HEK293T (cell line): ENCODE data around the gene SLC23A1.

Experiments
- CTCF ChIA-PET: fragments of 350-600 bp; formaldehyde crosslinking; extraction: SDS; loops from one replicate; lab custom pipeline; 2021; ENCODE audit warnings: antibody characterized with exemption, inconsistent platforms; lab: Yijun Ruan, JAX
- POLR2A ChIA-PET: fragments of 350-600 bp; formaldehyde crosslinking; extraction: SDS; loops from one replicate; lab custom pipeline; 2020; ENCODE audit warnings: antibody characterized with exemption, inconsistent platforms; lab: Yijun Ruan, JAX
- DNase-seq: peaks from one replicate; pipeline ENCODE4 v3.0.0; 2012; ENCODE audit warnings: mixed read lengths; ENCODE audit errors: extremely low spot score
- ARNT ChIP-seq: fragments of 450-650 bp; IDR thresholded peaks from 2 replicates; pipeline ENCODE4 v1.6.1; 2017; ENCODE audit warnings: mild to moderate bottlenecking
- BHLHE40 ChIP-seq: fragments of 450-650 bp; IDR thresholded peaks from 2 replicates; pipeline ENCODE4 v1.6.1; 2016; ENCODE audit warnings: mild to moderate bottlenecking, moderate library complexity, borderline replicate concordance
- CTBP1 ChIP-seq: fragments of 450-650 bp; IDR thresholded peaks from 2 replicates; pipeline ENCODE4 v1.6.1; 2016; ENCODE audit warnings: borderline replicate concordance
- ELF4 ChIP-seq: fragments of 450-650 bp; IDR thresholded peaks from 2 replicates; pipeline ENCODE4 v1.6.1; 2017; ENCODE audit warnings: antibody characterized with exemption
- FOXA1 ChIP-seq: fragments of 450-650 bp; IDR thresholded peaks from 2 replicates; pipeline ENCODE4 v1.6.1; 2016; ENCODE audit warnings: mild to moderate bottlenecking
- FOXK2 ChIP-seq: fragments of 450-650 bp; IDR thresholded peaks from 2 replicates; pipeline ENCODE4 v1.6.1; 2016; ENCODE audit warnings: mild to moderate bottlenecking
- FOXM1 ChIP-seq: fragments of 450-650 bp; IDR thresholded peaks from 2 replicates; pipeline ENCODE4 v1.6.1; 2017; ENCODE audit warnings: mild to moderate bottlenecking, borderline replicate concordance
- HDGF ChIP-seq: fragments of 450-650 bp; IDR thresholded peaks from 2 replicates; pipeline ENCODE4 v1.6.1; 2017; ENCODE audit warnings: antibody characterized with exemption, borderline replicate concordance
- L3MBTL2 ChIP-seq: fragments of 450-650 bp; conservative IDR thresholded peaks from 2 replicates; pipeline ENCODE4 v1.6.1; 2016; ENCODE audit warnings: mild to moderate bottlenecking
- LEF1 ChIP-seq: fragments of 450-650 bp; IDR thresholded peaks from 2 replicates; pipeline ENCODE4 v1.6.1; 2017; ENCODE audit warnings: mild to moderate bottlenecking, borderline replicate concordance
- NFRKB ChIP-seq: fragments of 450-650 bp; IDR thresholded peaks from 2 replicates; pipeline ENCODE4 v1.6.1; 2016; ENCODE audit warnings: mild to moderate bottlenecking, moderate library complexity
- PKNOX1 ChIP-seq: fragments of 450-650 bp; IDR thresholded peaks from 2 replicates; pipeline ENCODE4 v1.6.1; 2016
- SP1 ChIP-seq: fragments of 450-650 bp; IDR thresholded peaks from 2 replicates; pipeline ENCODE4 v1.6.1; 2017
- SUZ12 ChIP-seq: fragments of 450-650 bp; IDR thresholded peaks from 2 replicates; pipeline ENCODE4 v1.6.1; 2016; ENCODE audit warnings: mild to moderate bottlenecking
- TARDBP ChIP-seq: fragments of 450-650 bp; IDR thresholded peaks from 2 replicates; pipeline ENCODE4 v1.6.1; 2016
- ZNF384 ChIP-seq: fragments of 450-650 bp; IDR thresholded peaks from 2 replicates; pipeline ENCODE4 v1.6.1; 2016

Gene SLC23A1

GRCh38 chr5:139385061-139386049 is 2.3 kb upstream of the SLC23A1 start:
- TF ChIP-seq ZNF384 (no peak), HDGF (no peak), CTBP1 (no peak), ELF4 (no peak), FOXM1 (no peak), SP1 (no peak), BHLHE40 (no peak), ARNT (no peak), PKNOX1 (no peak), LEF1 (no peak), FOXK2 (no peak), SUZ12 (no peak), FOXA1 (no peak)
- CTCF ChIA-PET, result interaction anchor here (0.9 kb wide), 1 partner anchor 17 kb away, joined by 5 read pairs; no protein-coding TSS in a partner anchor
- DNase-seq, result no peak
- POLR2A ChIA-PET, result interaction anchor here (1.1 kb wide), 2 partner anchors 10 to 187 kb away, joined by 3 read pairs; partner anchors contain the start of gene SIL1

- no peak for DNase-seq
- no peak for TF ChIP-seq CTBP1
- TF ChIP-seq TARDBP, result no peak
- no peak for TF ChIP-seq NFRKB
- TF ChIP-seq ZNF384, result no peak
- no peak for TF ChIP-seq L3MBTL2
- ChIA-PET POLR2A (no interaction called here), CTCF (no interaction called here)
Measured at GRCh38 chr5:139384591-139385051, 1.5 kb upstream of the SLC23A1 start.

GRCh38 chr5:139383993-139384590 is 995 bp upstream of the SLC23A1 start:
- TF ChIP-seq FOXM1, result no peak
- TF ChIP-seq NFRKB, result no peak
- no peak for TF ChIP-seq PKNOX1
- no peak for TF ChIP-seq SUZ12
- no peak for TF ChIP-seq ARNT
- TF ChIP-seq LEF1, result no peak
- no peak for TF ChIP-seq CTBP1
- TF ChIP-seq ZNF384, result no peak
- TF ChIP-seq BHLHE40, result no peak
- no peak for TF ChIP-seq FOXA1
- no peak for TF ChIP-seq FOXK2
- CTCF ChIA-PET, result no interaction called here
- DNase-seq, result no peak
- POLR2A ChIA-PET, result no interaction called here

GRCh38 chr5:139382807-139383206 is 290 bp downstream of the SLC23A1 start:
- CTCF ChIA-PET, result no interaction called here
- POLR2A ChIA-PET, result interaction anchor here (1.2 kb wide), 1 partner anchor 56 kb away, joined by 3 read pairs; the partner anchor contains the start of gene DNAJC18
- TF ChIP-seq NFRKB (no peak), PKNOX1 (no peak), L3MBTL2 (no peak), BHLHE40 (no peak), FOXK2 (no peak), ARNT (no peak), HDGF (no peak), ELF4 (no peak), CTBP1 (no peak)
- DNase-seq, result no peak

GRCh38 chr5:139381837-139382761 is 998 bp downstream of the SLC23A1 start:
- TF ChIP-seq ARNT, result no peak
- TF ChIP-seq FOXA1, result no peak
- no peak for TF ChIP-seq HDGF
- no peak for TF ChIP-seq CTBP1
- TF ChIP-seq LEF1, result no peak
- TF ChIP-seq NFRKB, result no peak
- TF ChIP-seq PKNOX1, result no peak
- no peak for TF ChIP-seq SP1
- TF ChIP-seq SUZ12, result no peak
- no peak for TF ChIP-seq TARDBP
- POLR2A ChIA-PET, result interaction anchor here (0.6 to 1.6 kb wide), 3 partner anchors 40 to 766 kb away, joined by 3 to 6 read pairs (median 3); partner anchors contain the start of genes DNAJC18 and PAIP2
- no peak for DNase-seq
- CTCF ChIA-PET, result no interaction called here
